GM18502 (cell line): ENCODE data around the gene XRCC3.
A peak's percentile ranks its signal among the peaks of the same experiment; 100 is the strongest.

ENCODE experiments used
- ATAC-seq: cut with Tn5 transposase; IDR thresholded peaks from one replicate; pipeline ENCODE4 v1.9.1; 2021; ENCODE audit warnings: mild to moderate bottlenecking; ENCODE audit not compliant: unreplicated experiment, poor library complexity

The XRCC3 gene

GRCh38 chr14:103727313-103727980, 12.2 kb upstream of the XRCC3 start:
- ATAC-seq, result no peak

- ATAC-seq, result no peak
These were observed 11.2 kb upstream of the XRCC3 start for GRCh38 chr14:103726474-103726873.

GRCh38 chr14:103725739-103726395, 10.6 kb upstream of the XRCC3 start:
- ATAC-seq, result no peak

GRCh38 chr14:103725001-103725682, 9.9 kb upstream of the XRCC3 start:
- no peak for ATAC-seq

- ATAC-seq, result no peak
These were observed 8.9 kb upstream of the XRCC3 start for GRCh38 chr14:103724116-103724515.

GRCh38 chr14:103723748-103724081, 8.5 kb upstream of the XRCC3 start:
- ATAC-seq, result no peak

GRCh38 chr14:103721334-103722120, 6.3 kb upstream of the XRCC3 start:
- no peak for ATAC-seq

- ATAC-seq, result no peak
These were observed 4.5 kb upstream of the XRCC3 start for GRCh38 chr14:103719751-103720150.

GRCh38 chr14:103718572-103718971, 3.3 kb upstream of the XRCC3 start:
- no peak for ATAC-seq

GRCh38 chr14:103716899-103717411, 1.7 kb upstream of the XRCC3 start:
- no peak for ATAC-seq

- ATAC-seq, result peak; percentile 4
These were observed 995 bp upstream of the XRCC3 start for GRCh38 chr14:103716091-103716801.

- ATAC-seq, result no peak
These were observed 1.1 kb downstream of the XRCC3 start for GRCh38 chr14:103714063-103714724.

- no peak for ATAC-seq
These were observed 1.8 kb downstream of the XRCC3 start for GRCh38 chr14:103713304-103714062.

GRCh38 chr14:103712633-103713247, 2.5 kb downstream of the XRCC3 start:
- ATAC-seq, result no peak

GRCh38 chr14:103711516-103712431, 3.5 kb downstream of the XRCC3 start:
- no peak for ATAC-seq

- ATAC-seq, result no peak
These were observed 4.4 kb downstream of the XRCC3 start for GRCh38 chr14:103710771-103711377.

- no peak for ATAC-seq
These were observed 5.4 kb downstream of the XRCC3 start for GRCh38 chr14:103709814-103710213.
